Hepatic stellate cell (primary cell): ENCODE results near the gene DPH2.
A peak's percentile ranks its signal among the peaks of the same experiment; 100 is the strongest.

Experiments
- DNase-seq: peaks from one replicate; pipeline ENCODE4 v3.0.0; 2011; ENCODE audit warnings: low spot score

Gene DPH2, protein sequence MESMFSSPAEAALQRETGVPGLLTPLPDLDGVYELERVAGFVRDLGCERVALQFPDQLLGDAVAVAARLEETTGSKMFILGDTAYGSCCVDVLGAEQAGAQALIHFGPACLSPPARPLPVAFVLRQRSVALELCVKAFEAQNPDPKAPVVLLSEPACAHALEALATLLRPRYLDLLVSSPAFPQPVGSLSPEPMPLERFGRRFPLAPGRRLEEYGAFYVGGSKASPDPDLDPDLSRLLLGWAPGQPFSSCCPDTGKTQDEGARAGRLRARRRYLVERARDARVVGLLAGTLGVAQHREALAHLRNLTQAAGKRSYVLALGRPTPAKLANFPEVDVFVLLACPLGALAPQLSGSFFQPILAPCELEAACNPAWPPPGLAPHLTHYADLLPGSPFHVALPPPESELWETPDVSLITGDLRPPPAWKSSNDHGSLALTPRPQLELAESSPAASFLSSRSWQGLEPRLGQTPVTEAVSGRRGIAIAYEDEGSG

DNA sequence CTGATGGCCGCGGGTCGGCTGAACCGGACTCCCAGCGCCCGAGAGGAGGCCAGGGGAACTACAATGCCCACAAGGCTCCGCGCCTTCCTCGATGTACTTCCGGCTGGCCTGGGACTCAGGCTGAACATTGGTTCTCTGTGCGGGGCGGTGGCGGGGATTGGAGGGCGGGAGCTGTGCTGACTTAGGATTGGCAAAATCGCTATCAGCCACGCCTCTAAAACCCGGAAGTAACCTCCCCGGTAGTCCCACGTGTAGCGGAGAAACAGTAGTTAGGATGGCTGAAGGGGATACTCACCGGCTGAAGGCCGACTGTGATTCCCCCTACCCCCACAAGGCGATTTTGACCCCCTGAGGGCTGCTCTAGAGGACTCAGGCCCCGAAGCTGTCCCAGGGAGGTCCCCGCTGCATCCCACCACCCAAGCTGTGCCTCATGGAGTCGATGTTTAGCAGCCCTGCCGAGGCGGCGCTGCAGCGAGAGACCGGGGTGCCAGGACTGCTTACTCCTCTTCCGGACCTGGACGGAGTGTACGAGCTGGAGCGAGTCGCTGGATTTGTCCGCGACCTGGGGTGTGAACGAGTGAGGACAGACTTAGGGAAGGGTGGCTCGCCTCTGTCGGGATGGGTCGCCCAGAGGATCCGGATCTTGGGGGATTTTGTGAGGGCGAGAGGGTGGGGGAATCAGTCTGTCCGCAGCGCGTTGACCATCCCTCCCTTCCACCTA, at the start of gene DPH2:
DPH2 (plus strand) TSS at position 265 of the 721 bp plus-strand sequence; CDS start at position 431, 166 bp downstream.
- DNase-seq = peak; percentile 100

DNA sequence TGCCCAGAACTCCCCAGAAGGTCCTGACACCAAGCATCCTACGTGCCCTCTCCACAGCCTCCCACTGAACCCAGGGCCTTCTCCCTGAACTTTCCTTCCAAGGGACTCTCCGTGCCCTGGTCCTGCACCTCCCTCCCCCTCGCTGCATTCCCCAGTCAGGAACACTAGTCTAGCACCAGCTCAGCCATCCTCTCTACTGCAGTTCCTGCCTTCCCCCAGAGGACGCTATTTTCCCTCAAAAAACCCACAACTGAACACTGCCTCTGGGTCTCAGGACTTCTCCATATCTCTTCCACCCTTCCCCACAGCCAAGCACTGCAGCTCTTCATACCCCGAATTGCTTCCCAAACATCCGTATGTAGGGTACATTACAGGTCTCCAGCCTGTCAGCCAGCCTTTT, 48.8 kb upstream of the DPH2 start:
- DNase-seq = no peak

DNA sequence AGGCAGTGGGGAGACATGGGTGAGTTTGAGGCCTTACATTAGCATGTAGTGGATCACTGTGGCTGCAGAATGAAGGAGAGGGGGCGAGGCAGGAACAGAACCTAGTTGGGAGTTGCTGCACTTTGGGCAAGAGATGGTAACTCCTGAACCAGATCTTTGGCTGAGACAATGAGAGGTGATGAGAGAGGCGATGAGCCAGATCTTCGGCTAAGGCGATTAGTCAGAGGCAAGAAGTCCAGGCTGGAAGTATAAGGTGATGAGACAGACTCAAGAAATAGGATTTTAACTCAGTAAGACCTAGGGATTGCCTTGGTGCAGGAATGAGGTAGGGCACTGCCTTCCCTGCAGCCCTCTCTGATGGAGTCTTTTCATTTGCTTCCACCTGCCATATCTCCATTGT, 45.3 kb upstream of the DPH2 start:
- no peak for DNase-seq

DNA sequence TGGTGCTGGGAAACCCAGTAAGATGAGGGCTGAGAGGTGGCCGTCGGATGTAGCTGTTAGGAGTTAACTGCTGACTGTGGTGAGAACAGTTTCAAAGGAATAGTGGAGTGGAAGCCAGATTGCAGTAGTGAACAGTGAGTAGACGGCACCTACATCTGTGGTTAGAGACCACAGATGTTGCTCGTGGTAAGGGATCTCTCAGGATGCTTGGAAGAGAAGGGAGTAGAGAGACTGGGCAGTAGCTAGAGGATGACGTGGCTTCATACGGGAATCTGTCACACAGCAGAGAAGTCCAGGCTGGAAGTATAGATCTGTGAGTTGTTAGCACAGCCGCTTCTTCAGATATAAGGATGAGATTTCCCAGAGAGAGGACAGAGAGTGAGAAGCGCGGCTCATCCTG, 44.0 kb upstream of the DPH2 start:
- no peak for DNase-seq

DNA sequence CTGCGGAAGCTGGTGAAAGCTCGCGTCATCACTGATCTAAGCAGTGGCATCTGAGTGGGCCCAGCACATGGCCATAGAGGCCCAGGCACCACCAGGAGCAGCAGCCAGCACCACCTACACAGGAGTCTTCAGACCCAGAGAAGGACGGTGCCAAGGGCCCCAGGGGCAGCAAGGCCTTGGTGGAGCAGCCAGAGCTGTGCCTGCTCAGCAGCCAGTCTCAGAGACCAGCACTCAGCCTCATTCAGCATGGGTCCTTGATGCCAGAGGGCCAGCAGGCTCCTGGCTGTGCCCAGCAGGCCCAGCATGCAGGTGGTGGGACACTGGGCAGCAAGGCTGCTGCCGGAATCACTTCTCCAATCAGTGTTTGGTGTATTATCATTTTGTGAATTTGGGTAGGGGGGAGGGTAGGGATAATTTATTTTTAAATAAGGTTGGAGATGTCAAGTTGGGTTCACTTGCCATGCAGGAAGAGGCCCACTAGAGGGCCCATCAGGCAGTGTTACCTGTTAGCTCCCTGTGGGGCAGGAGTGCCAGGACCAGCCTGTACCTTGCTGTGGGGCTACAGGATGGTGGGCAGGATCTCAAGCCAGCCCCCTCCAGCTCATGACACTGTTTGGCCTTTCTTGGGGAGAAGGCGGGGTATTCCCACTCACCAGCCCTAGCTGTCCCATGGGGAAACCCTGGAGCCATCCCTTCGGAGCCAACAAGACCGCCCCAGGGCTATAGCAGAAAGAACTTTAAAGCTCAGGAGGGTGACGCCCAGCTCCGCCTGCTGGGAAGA, 39.5 kb upstream of the DPH2 start:
- no peak for DNase-seq

DNA sequence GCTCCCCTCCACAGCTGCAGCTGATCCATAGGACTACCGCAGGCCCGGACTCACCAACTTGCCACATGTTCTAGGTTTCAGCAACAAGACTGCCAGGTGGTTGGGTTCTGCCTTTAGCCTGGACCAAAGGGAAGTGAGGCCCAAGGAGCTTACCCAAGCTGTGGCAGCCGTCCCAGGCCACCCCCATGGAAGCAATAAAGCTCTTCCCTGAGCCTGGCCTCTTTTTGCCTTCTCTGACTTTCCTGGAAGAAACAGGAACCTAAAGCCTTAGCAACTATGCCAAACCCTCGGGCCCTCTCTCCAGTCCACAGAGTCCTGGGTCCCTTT, 38.9 kb upstream of the DPH2 start:
- DNase-seq = no peak

DNA sequence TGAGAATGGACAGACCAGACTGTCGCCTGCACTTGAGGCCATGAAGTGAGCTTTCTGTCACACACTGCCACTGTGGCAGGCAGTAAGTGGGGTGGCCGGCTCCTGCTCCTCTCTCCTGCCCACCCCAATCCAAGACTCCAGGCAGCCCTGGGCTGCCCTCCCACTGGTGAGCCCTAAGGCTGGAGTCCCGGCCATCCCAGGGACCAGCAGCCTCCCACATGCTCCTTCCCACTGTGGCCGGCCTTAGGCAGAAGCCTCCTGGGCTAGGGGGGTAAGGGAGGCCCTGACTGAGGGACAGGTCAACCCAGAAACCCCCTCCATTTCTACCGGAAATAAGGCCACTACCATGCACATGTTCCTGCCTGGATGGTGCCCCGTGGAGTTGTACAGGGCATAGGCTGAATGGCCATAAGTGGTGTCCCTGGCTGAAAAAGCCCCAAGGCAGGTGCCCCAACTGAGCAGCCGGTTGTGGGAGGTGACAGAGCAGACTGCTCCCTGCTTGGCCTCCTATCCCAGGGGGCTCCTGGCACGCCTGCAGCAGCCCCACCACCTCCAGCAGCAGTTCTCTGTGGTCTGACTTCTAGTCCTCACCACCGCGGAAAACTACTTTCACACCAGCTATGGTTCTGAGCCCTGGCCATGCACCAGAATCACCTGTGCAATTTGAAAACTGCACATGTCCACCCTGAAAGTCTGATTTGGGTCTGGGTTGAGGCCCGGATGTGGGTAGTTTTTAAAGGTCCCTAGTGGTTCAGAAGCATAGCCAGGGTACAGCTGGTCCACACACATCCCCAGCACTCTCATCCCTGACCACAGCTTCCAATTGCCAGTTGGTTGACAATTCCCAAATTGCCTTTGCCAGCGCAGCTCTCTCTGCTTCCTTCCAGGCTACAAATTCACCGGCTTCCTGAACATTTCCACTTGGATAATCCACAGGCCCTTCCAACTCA, 37.8 kb upstream of the DPH2 start:
- no peak for DNase-seq

DNA sequence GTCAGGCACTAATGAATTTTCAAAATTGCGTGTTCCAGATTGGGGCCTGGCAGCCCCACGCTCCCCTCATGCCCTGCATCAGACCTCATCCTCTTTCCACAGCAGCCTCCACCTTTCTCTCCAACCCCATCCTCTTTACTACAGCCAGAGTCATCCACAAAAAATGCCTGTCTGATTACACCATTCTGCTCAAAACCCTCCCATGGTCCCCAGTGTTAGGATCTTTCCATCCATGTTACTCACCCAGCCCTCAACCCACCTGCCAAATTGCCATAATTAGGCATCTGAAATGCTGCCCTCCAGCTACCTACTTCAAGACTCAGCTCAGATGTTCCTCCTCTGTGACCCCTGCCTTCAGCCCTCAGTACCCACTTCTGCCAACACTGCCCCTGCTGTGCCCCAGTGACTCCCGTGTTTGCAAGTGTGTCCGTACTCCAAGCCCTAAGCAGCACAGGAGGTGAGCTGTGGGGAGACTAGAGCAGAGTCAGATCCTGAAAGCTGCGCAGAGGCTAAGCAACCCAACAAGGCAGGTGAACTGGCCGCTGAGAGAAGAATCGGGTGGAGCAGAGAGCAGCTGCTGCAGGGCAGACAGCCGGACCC, 36.9 kb upstream of the DPH2 start:
- peak; percentile 78 for DNase-seq

DNA sequence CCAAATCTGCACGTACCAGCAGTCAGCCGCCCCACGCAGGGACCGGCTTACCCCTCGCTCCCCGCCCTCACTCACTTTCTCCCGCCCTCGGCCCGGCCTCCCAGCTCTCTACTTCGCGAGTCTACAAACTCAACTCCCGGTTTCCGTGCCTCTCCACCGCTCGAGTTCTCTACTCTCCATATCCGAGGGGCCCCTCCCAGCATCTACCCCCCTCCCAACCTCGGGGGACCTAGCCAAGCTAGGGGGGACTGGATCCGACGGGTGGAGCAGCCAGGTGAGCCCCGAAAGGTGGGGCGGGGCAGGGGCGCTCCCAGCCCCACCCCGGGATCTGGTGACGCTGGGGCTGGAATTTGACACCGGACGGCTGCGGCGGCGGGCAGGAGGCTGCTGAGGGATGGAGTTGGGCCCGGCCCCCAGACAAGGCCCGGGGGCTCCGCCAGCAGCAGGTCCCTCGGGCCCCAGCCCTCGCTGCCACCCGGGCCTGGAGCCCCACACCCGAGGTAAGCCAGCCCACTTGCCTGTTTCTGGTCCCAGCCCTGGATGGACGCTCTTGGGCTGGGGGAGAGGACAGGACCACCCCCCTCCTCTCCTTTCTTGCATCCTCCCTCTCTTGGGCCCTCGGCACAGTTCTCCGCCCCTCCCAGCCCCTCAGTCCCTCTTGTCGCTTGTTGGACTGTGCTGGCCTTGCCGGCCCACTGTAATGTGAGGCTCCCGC, 36.3 kb upstream of the DPH2 start, which contains the start of gene ARTN:
ARTN (plus strand) TSS at position 416 of the 715 bp plus-strand sequence. CDS start 1,856 bp downstream, outside the sequence.
- DNase-seq = peak; percentile 51

DNA sequence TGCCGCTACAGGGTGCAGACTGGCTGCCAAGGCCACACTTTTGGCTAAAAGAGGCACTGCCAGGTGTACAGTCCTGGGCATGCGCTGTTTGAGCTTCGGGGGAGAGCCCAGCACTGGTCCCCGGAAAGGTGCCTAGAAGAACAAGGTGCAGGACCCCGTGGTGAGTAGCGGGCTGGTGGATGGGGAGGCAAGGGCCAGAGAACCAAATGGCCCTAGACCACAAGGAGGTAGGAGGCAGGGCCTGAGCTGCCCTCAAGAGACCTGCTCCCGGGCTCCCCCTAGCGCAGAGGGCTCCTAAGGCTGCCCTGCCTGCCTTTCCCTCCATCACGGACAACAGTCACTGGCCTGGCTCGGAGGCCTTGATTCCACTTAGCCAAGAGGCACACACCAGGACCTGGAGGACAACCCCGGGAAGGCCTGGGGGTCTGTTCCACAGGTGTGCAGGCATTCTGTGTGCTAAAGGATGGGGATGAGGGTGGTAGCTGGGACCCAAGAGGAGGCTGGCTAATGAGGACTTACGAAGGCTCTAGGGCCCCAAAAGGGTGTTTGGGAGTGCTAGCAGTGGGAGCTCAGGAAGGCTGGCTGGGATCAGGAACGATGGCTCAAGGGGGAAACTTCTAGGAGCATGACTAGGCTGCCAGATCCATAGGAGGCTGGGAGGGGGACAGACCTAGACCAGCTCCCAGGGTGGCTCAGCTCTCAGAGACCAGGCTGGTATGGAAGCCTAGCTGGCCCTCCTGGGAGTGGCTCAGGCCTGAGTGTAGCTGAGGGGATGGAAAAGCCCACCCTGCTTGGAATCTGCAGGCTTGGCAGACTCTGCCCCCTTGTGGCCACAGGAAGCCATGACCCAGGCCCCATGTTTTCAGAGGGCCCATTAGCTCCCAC, 35.5 kb upstream of the DPH2 start:
- peak; percentile 86 for DNase-seq

DNA sequence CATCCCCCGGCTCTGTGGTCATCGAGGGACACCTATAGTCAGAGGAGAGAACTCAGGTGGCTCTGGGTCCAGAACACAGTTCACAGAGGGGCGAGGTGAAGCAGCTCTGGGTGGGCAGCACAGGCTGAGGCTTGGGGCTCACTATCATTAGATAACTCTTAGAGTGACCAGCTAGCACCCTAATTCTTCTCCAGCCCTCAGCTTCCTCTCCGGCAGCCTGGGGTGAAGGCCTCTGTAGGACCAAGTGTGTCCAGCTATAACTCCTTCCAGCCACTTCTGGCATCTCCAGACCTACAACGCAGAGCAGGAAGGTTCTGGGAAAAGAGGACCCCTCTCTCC, 34.9 kb upstream of the DPH2 start:
- no peak for DNase-seq

DNA sequence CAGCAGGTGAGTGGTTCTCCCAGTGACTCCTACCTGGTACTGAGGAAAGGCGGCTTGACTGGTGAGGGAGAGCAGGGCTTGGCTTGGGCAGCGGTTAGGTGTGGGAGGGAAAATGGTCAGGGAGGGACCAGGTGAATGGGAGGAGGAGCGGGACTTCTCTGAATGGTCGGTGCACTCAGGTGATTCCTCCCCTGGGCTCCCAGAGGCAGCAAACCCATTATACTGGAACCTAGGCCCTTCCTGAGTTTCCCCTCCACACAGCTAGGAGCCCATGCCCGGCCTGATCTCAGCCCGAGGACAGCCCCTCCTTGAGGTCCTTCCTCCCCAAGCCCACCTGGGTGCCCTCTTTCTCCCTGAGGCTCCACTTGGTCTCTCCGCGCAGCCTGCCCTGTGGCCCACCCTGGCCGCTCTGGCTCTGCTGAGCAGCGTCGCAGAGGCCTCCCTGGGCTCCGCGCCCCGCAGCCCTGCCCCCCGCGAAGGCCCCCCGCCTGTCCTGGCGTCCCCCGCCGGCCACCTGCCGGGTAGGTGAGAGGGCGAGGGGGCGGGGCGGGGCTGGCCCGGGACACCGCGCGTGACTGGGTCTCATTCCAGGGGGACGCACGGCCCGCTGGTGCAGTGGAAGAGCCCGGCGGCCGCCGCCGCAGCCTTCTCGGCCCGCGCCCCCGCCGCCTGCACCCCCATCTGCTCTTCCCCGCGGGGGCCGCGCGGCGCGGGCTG, 33.9 kb upstream of the DPH2 start:
- DNase-seq = no peak

DNA sequence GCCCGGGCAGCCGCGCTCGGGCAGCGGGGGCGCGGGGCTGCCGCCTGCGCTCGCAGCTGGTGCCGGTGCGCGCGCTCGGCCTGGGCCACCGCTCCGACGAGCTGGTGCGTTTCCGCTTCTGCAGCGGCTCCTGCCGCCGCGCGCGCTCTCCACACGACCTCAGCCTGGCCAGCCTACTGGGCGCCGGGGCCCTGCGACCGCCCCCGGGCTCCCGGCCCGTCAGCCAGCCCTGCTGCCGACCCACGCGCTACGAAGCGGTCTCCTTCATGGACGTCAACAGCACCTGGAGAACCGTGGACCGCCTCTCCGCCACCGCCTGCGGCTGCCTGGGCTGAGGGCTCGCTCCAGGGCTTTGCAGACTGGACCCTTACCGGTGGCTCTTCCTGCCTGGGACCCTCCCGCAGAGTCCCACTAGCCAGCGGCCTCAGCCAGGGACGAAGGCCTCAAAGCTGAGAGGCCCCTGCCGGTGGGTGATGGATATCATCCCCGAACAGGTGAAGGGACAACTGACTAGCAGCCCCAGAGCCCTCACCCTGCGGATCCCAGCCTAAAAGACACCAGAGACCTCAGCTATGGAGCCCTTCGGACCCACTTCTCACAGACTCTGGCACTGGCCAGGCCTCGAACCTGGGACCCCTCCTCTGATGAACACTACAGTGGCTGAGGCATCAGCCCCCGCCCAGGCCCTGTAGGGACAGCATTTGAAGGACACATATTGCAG, 33.2 kb upstream of the DPH2 start:
- no peak for DNase-seq

DNA sequence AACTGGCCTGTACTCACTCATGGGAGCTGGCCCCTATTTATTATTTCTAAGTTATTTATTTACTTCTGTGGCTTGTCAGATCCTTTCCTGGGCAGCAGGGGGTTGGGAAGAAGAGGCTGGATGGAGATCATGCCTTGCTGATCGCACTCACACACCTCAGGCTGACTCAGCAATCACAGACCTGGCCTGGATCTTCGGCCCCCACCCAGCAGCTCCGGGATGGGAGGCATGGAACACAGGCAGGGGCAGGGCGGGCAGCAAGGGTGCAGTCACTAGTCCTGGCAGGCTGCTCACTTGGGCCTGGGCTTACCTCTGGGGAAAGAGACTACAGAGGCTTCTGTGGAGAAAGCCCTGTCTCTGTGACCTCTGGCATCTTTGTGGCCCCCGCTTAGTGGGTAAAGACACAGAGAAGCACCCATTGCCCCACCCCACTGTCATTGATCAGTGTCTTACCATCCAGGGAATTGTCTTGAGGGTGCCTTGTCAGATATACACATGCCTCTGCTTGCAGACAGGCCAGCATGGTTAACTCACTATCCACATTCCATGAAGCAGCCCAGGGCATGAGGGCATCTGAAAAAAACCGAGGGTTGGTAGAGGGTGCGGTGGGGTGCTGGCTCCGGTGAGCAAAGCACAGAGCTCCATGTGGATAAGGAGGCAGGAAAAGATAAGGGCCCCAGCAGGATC, 32.5 kb upstream of the DPH2 start:
- no peak for DNase-seq

DNA sequence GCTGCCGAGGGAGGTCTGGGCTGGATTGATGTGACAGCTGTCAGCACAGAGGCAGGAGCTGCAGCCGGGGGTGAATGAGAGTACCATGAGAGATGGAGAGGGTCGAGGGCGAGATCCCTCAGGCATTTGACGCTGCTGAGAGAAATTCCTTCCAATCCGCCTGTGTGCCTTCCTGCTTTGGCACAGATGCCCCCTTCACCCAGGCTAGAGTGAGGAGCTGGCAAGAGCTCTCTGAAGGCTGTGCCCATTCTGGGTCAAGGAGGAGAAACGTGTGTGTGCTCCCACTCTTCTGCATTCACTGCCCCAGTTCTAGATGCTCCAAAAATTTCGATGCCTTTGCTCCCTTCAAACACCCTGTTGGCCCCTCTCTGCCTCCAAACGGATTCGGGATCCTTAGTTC, 31.4 kb upstream of the DPH2 start:
- DNase-seq = no peak

DNA sequence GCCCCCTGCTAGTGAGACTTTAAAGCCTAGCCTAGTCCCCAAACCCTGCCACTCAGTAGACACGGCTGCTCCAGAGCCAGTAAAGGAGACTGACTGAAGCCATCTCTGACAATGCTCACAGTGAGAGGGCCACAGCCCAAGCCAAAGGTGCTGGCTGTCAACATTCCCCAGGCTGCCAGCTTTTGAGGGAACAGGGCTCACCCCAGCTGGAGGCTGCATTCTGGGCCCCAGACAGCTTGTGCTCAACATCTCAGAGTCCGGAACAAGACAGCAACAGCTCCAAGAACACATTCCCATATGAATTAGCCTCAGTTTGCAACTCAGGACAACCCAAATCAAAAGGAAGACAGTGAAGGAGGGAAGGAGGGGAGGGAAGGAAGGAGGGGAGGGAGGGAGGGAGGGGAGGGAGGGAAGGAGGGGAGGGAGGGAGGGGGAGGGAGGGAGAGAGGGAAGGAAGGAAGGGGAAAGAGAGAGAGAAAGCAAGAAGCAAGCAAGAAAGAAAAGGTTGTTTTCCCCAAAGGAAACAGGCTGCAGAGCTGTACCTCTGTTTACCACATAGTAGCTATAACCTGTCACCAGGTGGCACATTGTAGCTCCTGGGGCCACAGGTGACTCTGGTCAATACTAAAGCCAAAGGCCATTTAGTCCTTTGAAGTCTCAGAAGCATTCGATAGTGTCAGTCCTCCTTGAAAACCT, 30.8 kb upstream of the DPH2 start:
- no peak for DNase-seq

DNA sequence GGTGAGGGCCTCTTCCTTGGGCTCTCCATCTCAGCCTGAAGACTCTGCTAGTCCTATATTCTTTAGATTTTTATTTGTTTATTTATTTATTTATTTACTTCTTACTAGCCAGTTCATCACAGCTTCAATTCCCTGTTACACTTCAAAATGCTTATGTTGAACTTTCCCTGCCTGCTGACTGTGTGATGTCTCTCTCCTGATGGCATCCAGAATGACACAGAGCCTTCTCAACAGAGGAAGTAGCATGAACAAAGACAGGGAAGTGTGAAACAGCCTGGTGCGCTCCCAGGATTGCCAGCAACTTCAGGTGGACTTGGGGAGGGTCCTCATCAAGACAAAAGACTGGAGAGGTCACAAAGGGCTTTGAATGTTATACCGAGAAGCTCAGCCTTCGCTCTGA, 27.4 kb upstream of the DPH2 start:
- DNase-seq = no peak
